Measurements from ENCODE around the gene MYL6B.

DNA sequence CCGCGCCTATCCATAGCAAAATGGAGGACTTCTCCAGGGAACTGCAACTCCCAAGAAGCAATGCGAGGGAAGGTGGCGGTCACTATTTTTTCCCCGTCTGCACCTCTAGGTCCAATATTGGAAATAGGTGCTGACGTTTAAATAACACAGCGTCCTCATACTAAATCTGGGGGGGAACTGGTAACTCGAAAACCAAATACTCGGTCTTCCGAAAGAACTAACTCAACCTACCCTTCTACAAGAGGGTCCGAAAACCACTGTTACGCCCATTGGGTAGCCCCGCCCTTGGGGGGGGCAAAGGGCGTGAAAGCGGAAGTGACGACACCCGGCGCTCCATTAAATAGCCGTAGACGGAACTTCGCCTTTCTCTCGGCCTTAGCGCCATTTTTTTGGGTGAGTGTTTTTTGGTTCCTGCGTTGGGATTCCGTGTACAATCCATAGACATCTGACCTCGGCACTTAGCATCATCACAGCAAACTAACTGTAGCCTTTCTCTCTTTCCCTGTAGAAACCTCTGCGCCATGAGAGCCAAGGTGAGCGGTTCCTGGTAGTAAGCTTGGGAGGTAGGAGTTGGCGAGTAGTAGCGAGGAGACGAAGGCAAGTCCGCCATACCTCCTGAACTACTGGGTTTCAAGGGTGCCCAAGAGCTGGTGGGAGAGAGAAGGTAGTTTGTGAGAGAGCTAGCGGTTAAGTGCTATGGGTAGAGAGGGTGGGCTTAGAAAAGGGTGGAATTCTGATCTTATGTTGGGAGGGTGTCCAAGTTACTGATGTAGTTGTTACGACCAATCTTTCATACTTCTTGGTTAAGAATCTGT lies 35.9 kb upstream of the MYL6B start, which contains the start of gene RPL41:
- no peak for TF ChIP-seq CTCF (IDR thresholded peaks at IDR 0.05)
- no peak for TF ChIP-seq ZFX (IDR thresholded peaks at IDR 0.05; ENCODE audit: borderline replicate concordance)

All from 22Rv1 (cell line).